Measurements from ENCODE around the gene MOCS2.

The MOCS2 gene

GRCh38 chr5:53109443-53110127, at the start of gene MOCS2:
Gene MOCS2 (minus strand): TSS chr5:53109757. CDS start chr5:53107174, 2,583 bp downstream.
- peak; percentile 92 for DNase-seq (ENCODE audit: low read depth)
- TF ChIP-seq CTCF (IDR thresholded peaks at IDR 0.05; ENCODE audit: low read length, missing control alignments): no peak
- peak within 1 kb of the TSS; percentile 81 for H3K4me3 ChIP-seq (replicated peaks; ENCODE audit: low read depth, low read length)

GRCh38 chr5:53151713-53152458, 42.3 kb upstream of the MOCS2 start:
- H3K4me3 ChIP-seq (replicated peaks; ENCODE audit: low read depth, low read length): no peak overlapping the region
- peak; percentile 83 for DNase-seq (ENCODE audit: low read depth)
- TF ChIP-seq CTCF (IDR thresholded peaks at IDR 0.05; ENCODE audit: low read length, missing control alignments): no peak

- no peak for TF ChIP-seq CTCF (IDR thresholded peaks at IDR 0.05; ENCODE audit: low read length, missing control alignments)
- no peak overlapping the region for H3K4me3 ChIP-seq (replicated peaks; ENCODE audit: low read depth, low read length)
Measured at GRCh38 chr5:53133020-53133419, 23.5 kb upstream of the MOCS2 start.

GRCh38 chr5:53130266-53130665, 20.7 kb upstream of the MOCS2 start:
- no peak overlapping the region for H3K4me3 ChIP-seq (replicated peaks; ENCODE audit: low read depth, low read length)
- no peak for TF ChIP-seq CTCF (IDR thresholded peaks at IDR 0.05; ENCODE audit: low read length, missing control alignments)
- peak; percentile 17 for DNase-seq (ENCODE audit: low read depth)

More at GRCh38 chr5:53133020-53133419, 23.5 kb upstream of the MOCS2 start:
- no peak for DNase-seq (ENCODE audit: low read depth)

- no peak for DNase-seq (ENCODE audit: low read depth)
- TF ChIP-seq CTCF (IDR thresholded peaks at IDR 0.05; ENCODE audit: low read length, missing control alignments): no peak
- no peak overlapping the region for H3K4me3 ChIP-seq (replicated peaks; ENCODE audit: low read depth, low read length)
Measured at GRCh38 chr5:53128481-53128880, 18.9 kb upstream of the MOCS2 start.

GRCh38 chr5:53127107-53127506, 17.6 kb upstream of the MOCS2 start:
- TF ChIP-seq CTCF (IDR thresholded peaks at IDR 0.05; ENCODE audit: low read length, missing control alignments): no peak
- H3K4me3 ChIP-seq (replicated peaks; ENCODE audit: low read depth, low read length): no peak overlapping the region
- no peak for DNase-seq (ENCODE audit: low read depth)

All from fibroblast of pulmonary artery (primary cell).